ENCODE results near the gene TSPEAR. TPM values are rescaled to one million over a fixed set of nuclear protein-coding genes. Genes with fewer than 3 reads are reported as not detected.

Gene TSPEAR
- total and polyA plus RNA-seq, 2 donors from 2014 or later = 0.09 to 0.22 TPM

DNA sequence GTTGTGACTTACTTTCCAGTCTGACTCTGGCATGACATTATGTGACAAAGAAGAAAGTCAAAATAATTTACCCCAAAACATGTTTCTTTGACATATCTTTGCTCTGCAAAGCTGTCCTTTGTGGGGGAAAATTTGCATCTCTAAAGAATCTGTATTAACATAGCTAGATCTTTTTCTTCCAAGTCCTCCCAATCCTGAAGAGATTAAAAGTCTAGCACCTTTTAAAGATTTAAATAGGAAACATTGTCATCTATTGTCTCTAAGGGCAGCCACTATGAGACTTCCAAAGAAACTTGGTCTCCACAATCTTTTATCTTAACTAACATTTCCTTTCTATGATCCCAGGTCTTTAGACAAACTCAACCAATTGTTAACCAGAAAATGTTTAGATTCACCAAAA, 240.0 kb downstream of the TSPEAR start:
- DNase-seq = no peak
- no peak overlapping the region for H3K27ac ChIP-seq (ENCODE audit: low read depth in 2 of 2, low read length in 2 of 2)
- no peaks in the 10 kb centered on the region for H3K9me3 ChIP-seq (ENCODE audit: control insufficient read depth in 2 of 3, insufficient read depth in 1 of 3, low read length in 3 of 3)
- intact Hi-C loops (cut with DNase I) = no loop called here
- H3K36me3 ChIP-seq (ENCODE audit: control insufficient read depth in 2 of 3, insufficient read depth in 3 of 3, low read length in 3 of 3) = no peaks in the 10 kb centered on the region
- H3K4me1 ChIP-seq (ENCODE audit: control insufficient read depth in 2 of 3, insufficient read depth in 2 of 3, low read depth in 1 of 3, low read length in 3 of 3) = no peaks in the 10 kb centered on the region
- no peaks in the 10 kb centered on the region for H3K27me3 ChIP-seq (ENCODE audit: control insufficient read depth, insufficient read depth, low read length)
- TF ChIP-seq, protein P1, sequence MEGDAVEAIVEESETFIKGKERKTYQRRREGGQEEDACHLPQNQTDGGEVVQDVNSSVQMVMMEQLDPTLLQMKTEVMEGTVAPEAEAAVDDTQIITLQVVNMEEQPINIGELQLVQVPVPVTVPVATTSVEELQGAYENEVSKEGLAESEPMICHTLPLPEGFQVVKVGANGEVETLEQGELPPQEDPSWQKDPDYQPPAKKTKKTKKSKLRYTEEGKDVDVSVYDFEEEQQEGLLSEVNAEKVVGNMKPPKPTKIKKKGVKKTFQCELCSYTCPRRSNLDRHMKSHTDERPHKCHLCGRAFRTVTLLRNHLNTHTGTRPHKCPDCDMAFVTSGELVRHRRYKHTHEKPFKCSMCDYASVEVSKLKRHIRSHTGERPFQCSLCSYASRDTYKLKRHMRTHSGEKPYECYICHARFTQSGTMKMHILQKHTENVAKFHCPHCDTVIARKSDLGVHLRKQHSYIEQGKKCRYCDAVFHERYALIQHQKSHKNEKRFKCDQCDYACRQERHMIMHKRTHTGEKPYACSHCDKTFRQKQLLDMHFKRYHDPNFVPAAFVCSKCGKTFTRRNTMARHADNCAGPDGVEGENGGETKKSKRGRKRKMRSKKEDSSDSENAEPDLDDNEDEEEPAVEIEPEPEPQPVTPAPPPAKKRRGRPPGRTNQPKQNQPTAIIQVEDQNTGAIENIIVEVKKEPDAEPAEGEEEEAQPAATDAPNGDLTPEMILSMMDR (IDR thresholded peaks at IDR 0.05; ENCODE audit: borderline replicate concordance, extremely low read depth, insufficient read depth) = no peak
- H3K4me3 ChIP-seq (ENCODE audit: low read length in 3 of 3) = no peak overlapping the region
- no peak overlapping the region for H3K9ac ChIP-seq (ENCODE audit: low read length in 3 of 3)
- FAIRE-seq = no peak

DNA sequence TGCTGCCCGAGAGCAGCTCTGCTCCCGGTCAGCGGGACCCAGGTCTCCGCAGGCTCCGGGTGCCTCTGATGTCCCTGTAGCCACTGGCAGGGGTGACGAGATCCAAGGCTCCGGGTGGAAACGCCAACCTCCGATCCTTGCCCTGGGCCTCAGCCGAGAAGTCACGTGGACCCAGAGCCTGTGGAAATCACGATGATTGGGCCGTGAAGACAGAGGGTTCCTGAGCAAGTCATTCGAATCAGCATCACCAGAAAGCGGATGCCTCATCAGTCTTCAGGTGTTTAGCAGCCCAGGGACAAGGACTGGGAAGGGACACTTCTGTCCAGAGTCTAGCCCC, 243.5 kb downstream of the TSPEAR start:
- DNase-seq = no peak
- FAIRE-seq = no peak
- TF ChIP-seq, protein P1 (IDR thresholded peaks at IDR 0.05; ENCODE audit: borderline replicate concordance, extremely low read depth, insufficient read depth) = no peak
- intact Hi-C loops (cut with DNase I) = no loop called here
- Histone ChIP-seq H3K27ac (ENCODE audit: low read depth in 2 of 2, low read length in 2 of 2) (no peak overlapping the region), H3K9me3 (ENCODE audit: control insufficient read depth in 2 of 3, insufficient read depth in 1 of 3, low read length in 3 of 3) (no peaks in the 10 kb centered on the region), H3K9ac (ENCODE audit: low read length in 3 of 3) (no peak overlapping the region), H3K36me3 (ENCODE audit: control insufficient read depth in 2 of 3, insufficient read depth in 3 of 3, low read length in 3 of 3) (no peaks in the 10 kb centered on the region), H3K27me3 (ENCODE audit: control insufficient read depth, insufficient read depth, low read length) (no peaks in the 10 kb centered on the region), H3K4me3 (ENCODE audit: low read length in 3 of 3) (no peak overlapping the region), H3K4me1 (ENCODE audit: control insufficient read depth in 2 of 3, insufficient read depth in 2 of 3, low read depth in 1 of 3, low read length in 3 of 3) (no peaks in the 10 kb centered on the region)

DNA sequence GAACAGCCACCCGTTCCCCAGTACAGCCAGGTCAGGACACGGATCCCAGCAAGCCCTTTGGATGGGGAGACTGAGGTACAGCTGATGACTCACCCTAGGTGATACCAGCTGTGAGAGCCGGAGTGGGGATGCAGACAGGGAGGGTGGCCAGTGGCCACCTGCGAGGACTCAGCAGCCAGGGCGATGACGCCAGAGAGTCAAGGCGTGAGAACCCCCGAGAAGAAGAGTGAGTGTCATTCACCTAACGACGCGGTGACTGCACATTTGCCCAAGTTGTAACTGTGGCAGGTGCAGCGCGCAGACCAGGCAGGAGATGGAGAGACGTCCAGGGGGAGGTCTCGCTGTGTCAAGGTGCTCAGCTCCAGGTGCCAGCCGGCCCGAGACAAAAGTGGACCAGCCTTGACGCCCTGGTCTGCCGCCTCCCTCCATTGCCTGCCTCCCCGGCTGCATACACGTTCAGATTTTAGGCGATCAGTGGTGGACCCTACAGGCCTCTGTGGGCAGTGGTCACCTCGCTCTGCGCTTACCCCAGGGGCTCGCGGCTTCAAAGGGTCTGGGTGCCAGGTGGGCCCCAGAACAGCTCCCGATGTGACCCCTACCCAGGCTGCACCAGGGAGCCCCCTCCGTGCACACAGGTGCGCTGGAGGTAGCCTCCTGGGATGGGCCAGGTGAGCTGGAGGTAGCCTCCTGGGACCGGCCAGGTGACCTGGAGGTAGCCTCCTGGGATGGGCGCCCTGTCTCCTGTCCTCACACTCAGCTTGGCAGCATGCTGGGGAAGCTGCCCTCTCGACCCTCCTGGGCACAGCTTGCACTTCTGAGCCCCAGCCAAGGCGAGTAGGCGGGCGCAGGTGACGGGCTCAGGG, 244.1 kb downstream of the TSPEAR start:
- FAIRE-seq (no peak), DNase-seq (no peak)
- intact Hi-C loops (cut with DNase I) = no loop called here
- Histone ChIP-seq H3K4me3 (ENCODE audit: low read length in 3 of 3) (no peak overlapping the region), H3K9ac (ENCODE audit: low read length in 3 of 3) (no peak overlapping the region), H3K27me3 (ENCODE audit: control insufficient read depth, insufficient read depth, low read length) (no peaks in the 10 kb centered on the region), H3K36me3 (ENCODE audit: control insufficient read depth in 2 of 3, insufficient read depth in 3 of 3, low read length in 3 of 3) (no peaks in the 10 kb centered on the region), H3K27ac (ENCODE audit: low read depth in 2 of 2, low read length in 2 of 2) (no peak overlapping the region), H3K9me3 (ENCODE audit: control insufficient read depth in 2 of 3, insufficient read depth in 1 of 3, low read length in 3 of 3) (no peaks in the 10 kb centered on the region), H3K4me1 (ENCODE audit: control insufficient read depth in 2 of 3, insufficient read depth in 2 of 3, low read depth in 1 of 3, low read length in 3 of 3) (no peaks in the 10 kb centered on the region)
- TF ChIP-seq, protein P1 (IDR thresholded peaks at IDR 0.05; ENCODE audit: borderline replicate concordance, extremely low read depth, insufficient read depth) = no peak

Data from kidney (tissue), 14 donors.